Loucy (cell line): ENCODE measurements around the gene ZNF135.

ENCODE experiments used
- H2AFZ ChIP-seq: fragments of 200-600 bp; sonication (generic); 2 replicates; pipeline ENCODE4 v1.6.0; 2016; ENCODE audit warnings: antibody characterized with exemption, mild to moderate bottlenecking, low read length, moderate library complexity
- H3F3A ChIP-seq: fragments of 200-600 bp; 2 replicates; pipeline ENCODE4 v1.6.0; 2016; ENCODE audit warnings: antibody characterized with exemption, low read depth, mild to moderate bottlenecking
- H3K27me3 ChIP-seq: fragments of 200-600 bp; sonication (generic); 2 replicates; pipeline ENCODE4 v1.6.1; 2014; ENCODE audit warnings: low read length, mild to moderate bottlenecking; ENCODE audit not compliant: insufficient read depth, poor library complexity, severe bottlenecking
- H3K36me3 ChIP-seq: fragments of 200-600 bp; sonication (generic); 2 replicates; pipeline ENCODE4 v1.6.1; 2016; ENCODE audit warnings: low read length; ENCODE audit not compliant: insufficient read depth
- H3K4me1 ChIP-seq: fragments of 200-600 bp; sonication (generic); 2 replicates; pipeline ENCODE4 v1.5.1; 2014; ENCODE audit warnings: low read length, mild to moderate bottlenecking; ENCODE audit not compliant: insufficient read depth, poor library complexity, severe bottlenecking
- H3K4me2 ChIP-seq: fragments of 200-600 bp; sonication (generic); 2 replicates; pipeline ENCODE4 v1.6.0; 2014; ENCODE audit warnings: antibody characterized with exemption, low read length, low read depth, mild to moderate bottlenecking; ENCODE audit not compliant: poor library complexity, severe bottlenecking
- H3K4me3 ChIP-seq: fragments of 200-600 bp; sonication (generic); 2 replicates; pipeline ENCODE4 v1.5.1; 2014; ENCODE audit warnings: low read length, mild to moderate bottlenecking, mixed read lengths; ENCODE audit not compliant: poor library complexity, severe bottlenecking
- H3K79me2 ChIP-seq: fragments of 200-600 bp; sonication (generic); 2 replicates; pipeline ENCODE4 v1.6.1; 2014; ENCODE audit warnings: low read length; ENCODE audit not compliant: insufficient read depth
- H3K9ac ChIP-seq: fragments of 200-600 bp; sonication (generic); 2 replicates; pipeline ENCODE4 v1.6.0; 2014; ENCODE audit warnings: mild to moderate bottlenecking, low read depth, low read length, moderate library complexity; ENCODE audit not compliant: poor library complexity, severe bottlenecking
- H3K9me2 ChIP-seq: fragments of 200-600 bp; sonication (generic); replicated peaks from 2 replicates; pipeline ENCODE4 v1.6.1; 2016; ENCODE audit warnings: low read depth, low read length, mixed read lengths
- H3K9me3 ChIP-seq: fragments of 200-600 bp; sonication (generic); 2 replicates; pipeline ENCODE4 v1.6.1; 2014; ENCODE audit warnings: mild to moderate bottlenecking, antibody characterized with exemption, low read length, low read depth; ENCODE audit not compliant: insufficient read depth
- H4K20me1 ChIP-seq: fragments of 200-600 bp; sonication (generic); 2 replicates; pipeline ENCODE4 v1.6.0; 2014; ENCODE audit warnings: antibody characterized with exemption, low read length, mild to moderate bottlenecking; ENCODE audit not compliant: insufficient read depth, poor library complexity, severe bottlenecking
- CTCF ChIP-seq: fragments of 200-600 bp; sonication (generic); conservative IDR thresholded peaks from 2 replicates; pipeline ENCODE4 v1.5.1; 2014; ENCODE audit warnings: mild to moderate bottlenecking, antibody characterized with exemption, low read length
- EZH2phosphoT487 ChIP-seq: fragments of 200-600 bp; IDR thresholded peaks from 2 replicates; pipeline ENCODE4 v1.6.1; 2018; ENCODE audit warnings: antibody characterized with exemption, mild to moderate bottlenecking, moderate library complexity, borderline replicate concordance

Gene ZNF135

DNA sequence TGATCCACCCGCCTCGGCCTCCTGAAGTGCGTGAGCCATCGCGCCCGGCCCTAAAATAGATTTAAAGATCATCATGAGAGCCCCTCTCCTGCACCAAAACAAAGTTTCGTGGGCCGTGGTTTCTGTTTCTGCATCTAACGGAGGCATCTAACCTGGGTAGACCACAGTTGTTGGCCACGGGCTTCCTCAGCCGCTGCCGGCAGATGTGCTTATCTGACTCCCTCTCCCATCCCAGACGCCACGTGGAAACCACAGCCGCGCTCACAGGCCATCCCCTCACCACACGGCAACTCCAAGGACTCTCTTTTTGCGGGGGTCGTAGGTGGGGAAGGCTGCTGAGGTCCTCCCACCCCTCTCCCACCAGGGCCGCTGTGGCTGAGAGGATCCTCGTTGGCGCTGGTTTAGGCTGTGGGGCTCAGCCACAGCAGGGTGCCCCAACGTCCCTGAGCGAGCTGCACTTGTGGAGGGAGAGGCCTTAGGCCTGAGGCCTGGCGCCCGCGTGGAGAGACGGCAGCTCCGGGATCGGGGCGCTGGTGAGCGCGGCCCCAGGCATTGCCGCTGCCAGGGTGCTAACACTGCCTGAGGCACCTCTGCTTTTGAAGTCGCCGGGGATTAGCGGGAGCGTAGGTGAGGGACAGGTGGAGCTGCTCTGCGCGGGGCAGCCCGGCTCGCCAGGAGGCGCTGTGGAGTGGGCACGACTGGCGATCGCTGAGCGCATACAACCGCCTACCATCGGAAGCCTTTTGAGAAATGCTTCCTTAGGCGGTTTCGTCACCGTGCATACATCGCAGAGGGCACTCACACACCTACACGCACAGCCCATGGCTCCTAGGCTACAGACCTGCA is 16.4 kb upstream of the ZNF135 start:
- H3K9me2 ChIP-seq = no peaks in the 10 kb centered on the region
- TF ChIP-seq EZH2phosphoT487 = no peak
- TF ChIP-seq CTCF = no peak
- H3K36me3 ChIP-seq = no peaks in the 10 kb centered on the region
- no peaks in the 10 kb centered on the region for H4K20me1 ChIP-seq
- no peak overlapping the region for H3K4me3 ChIP-seq
- no peaks in the 10 kb centered on the region for H3K4me1 ChIP-seq
- no peaks in the 10 kb centered on the region for H3K27me3 ChIP-seq
- H3F3A ChIP-seq = no peaks in the 10 kb centered on the region
- no peak overlapping the region for H2AFZ ChIP-seq
- H3K9me3 ChIP-seq = peaks cover 29% of the 10 kb centered on the region; the same call in 1 of the 2 replicates
- H3K4me2 ChIP-seq = no peak overlapping the region
- H3K9ac ChIP-seq = no peak overlapping the region
- no peaks in the 10 kb centered on the region for H3K79me2 ChIP-seq

GRCh38 chr19:58044391-58044790 is 14.7 kb upstream of the ZNF135 start:
- H3K4me3 ChIP-seq = no peak overlapping the region
- peaks cover 23% of the 10 kb centered on the region; the same call in 1 of the 2 replicates for H3K9me3 ChIP-seq
- no peaks in the 10 kb centered on the region for H3K36me3 ChIP-seq
- no peaks in the 10 kb centered on the region for H3K9me2 ChIP-seq
- no peak overlapping the region for H3K4me2 ChIP-seq
- no peaks in the 10 kb centered on the region for H3F3A ChIP-seq
- no peaks in the 10 kb centered on the region for H3K4me1 ChIP-seq
- no peak overlapping the region for H3K9ac ChIP-seq
- H2AFZ ChIP-seq = no peak overlapping the region
- H4K20me1 ChIP-seq = no peaks in the 10 kb centered on the region
- H3K79me2 ChIP-seq = no peaks in the 10 kb centered on the region
- no peaks in the 10 kb centered on the region for H3K27me3 ChIP-seq
- no peak for TF ChIP-seq EZH2phosphoT487
- no peak for TF ChIP-seq CTCF

GRCh38 chr19:58044886-58045285 is 14.2 kb upstream of the ZNF135 start:
- H3K4me2 ChIP-seq = no peak overlapping the region
- H3K9me3 ChIP-seq = peaks cover 27% of the 10 kb centered on the region; the same call in 1 of the 2 replicates
- H3K36me3 ChIP-seq = no peaks in the 10 kb centered on the region
- H3K9me2 ChIP-seq = no peaks in the 10 kb centered on the region
- no peak overlapping the region for H3K4me3 ChIP-seq
- no peaks in the 10 kb centered on the region for H3F3A ChIP-seq
- no peak overlapping the region for H3K9ac ChIP-seq
- no peaks in the 10 kb centered on the region for H3K79me2 ChIP-seq
- H4K20me1 ChIP-seq = no peaks in the 10 kb centered on the region
- H3K27me3 ChIP-seq = no peaks in the 10 kb centered on the region
- no peak for TF ChIP-seq CTCF
- no peak for TF ChIP-seq EZH2phosphoT487
- no peaks in the 10 kb centered on the region for H3K4me1 ChIP-seq
- no peak overlapping the region for H2AFZ ChIP-seq
